WTC11 (cell line): ENCODE measurements around the gene CDH9. TPM values are rescaled to one million over a fixed set of nuclear protein-coding genes. Genes with fewer than 3 reads are reported as not detected.

Experiments used
- ATAC-seq: fragments of 200-7000 bp; cut with Tn5 transposase; 2 replicates; pipeline ENCODE4 v1.10.0; 2021; ENCODE audit warnings: mild to moderate bottlenecking, moderate library complexity
- CTCF ChIA-PET: fragments of 300-600 bp; sonication (Branson Sonifier 250); formaldehyde crosslinking; loops from one replicate; lab custom pipeline; 2021; ENCODE audit warnings: antibody characterized with exemption; lab: Charles Lee
- POLR2A ChIA-PET: fragments of 350-600 bp; sonication (Branson Sonifier 250); formaldehyde crosslinking; loops from one replicate; lab custom pipeline; 2021; ENCODE audit warnings: antibody characterized with exemption; lab: Charles Lee
- DNase-seq: peaks from one replicate; pipeline ENCODE4 v3.0.0; 2021; ENCODE audit warnings: low spot score
- H3K27ac Mint-ChIP-seq: 2 replicates; pipeline ENCODE4 v1.8.0; 2021; ENCODE audit warnings: mixed read lengths
- H3K27me3 Mint-ChIP-seq: 2 replicates; pipeline ENCODE4 v1.8.0; 2021; ENCODE audit warnings: low read depth, mild to moderate bottlenecking, moderate library complexity, mixed read lengths
- H3K36me3 Mint-ChIP-seq: 2 replicates; pipeline ENCODE4 v1.8.0; 2021; ENCODE audit warnings: mixed read lengths
- H3K4me1 Mint-ChIP-seq: 2 replicates; pipeline ENCODE4 v1.8.0; 2022; ENCODE audit warnings: mixed read lengths
- H3K4me3 Mint-ChIP-seq: 2 replicates; pipeline ENCODE4 v1.8.0; 2021; ENCODE audit warnings: mild to moderate bottlenecking, moderate library complexity, mixed read lengths
- H3K9me3 Mint-ChIP-seq: 2 replicates; pipeline ENCODE4 v1.8.0; 2021; ENCODE audit warnings: mixed read lengths
- ATF1 ChIP-seq: sonication (generic); formaldehyde crosslinking; IDR thresholded peaks from 2 replicates; pipeline ENCODE4 v1.8.1; 2023; ENCODE audit warnings: mild to moderate bottlenecking, moderate library complexity, missing genetic modification reagents
- ERG ChIP-seq: fragments of 250-450 bp; sonication (Bioruptor Pico); IDR thresholded peaks from 2 replicates; pipeline ENCODE4 v1.8.0; 2021; ENCODE audit warnings: mild to moderate bottlenecking
- ETV6 ChIP-seq: sonication (generic); formaldehyde crosslinking; IDR thresholded peaks from 2 replicates; pipeline ENCODE4 v1.8.1; 2022; ENCODE audit warnings: mild to moderate bottlenecking, missing genetic modification reagents
- HMGA2 ChIP-seq: fragments of 250-450 bp; sonication (Bioruptor Pico); IDR thresholded peaks from 2 replicates; pipeline ENCODE4 v1.4.0; 2021; ENCODE audit warnings: mild to moderate bottlenecking, moderate library complexity
- MXD4 ChIP-seq: fragments of 250-450 bp; sonication (Bioruptor Pico); IDR thresholded peaks from 2 replicates; pipeline ENCODE4 v1.8.0; 2021; ENCODE audit warnings: mild to moderate bottlenecking, moderate library complexity, borderline replicate concordance
- NFE2L1 ChIP-seq: sonication (generic); formaldehyde crosslinking; IDR thresholded peaks from 2 replicates; pipeline ENCODE4 v1.8.1; 2023; ENCODE audit warnings: missing genetic modification reagents
- NFYB ChIP-seq: sonication (generic); formaldehyde crosslinking; conservative IDR thresholded peaks from 2 replicates; pipeline ENCODE4 v1.8.0; 2022; ENCODE audit warnings: low read depth, missing genetic modification reagents
- NR2C2 ChIP-seq: sonication (generic); formaldehyde crosslinking; IDR thresholded peaks from 2 replicates; pipeline ENCODE4 v1.8.0; 2022; ENCODE audit warnings: mild to moderate bottlenecking, missing genetic modification reagents
- PRRX2 ChIP-seq: fragments of 250-450 bp; sonication (Bioruptor Pico); IDR thresholded peaks from 2 replicates; pipeline ENCODE4 v1.8.0; 2021; ENCODE audit warnings: mild to moderate bottlenecking
- SMAD3 ChIP-seq: sonication (generic); formaldehyde crosslinking; IDR thresholded peaks from 2 replicates; pipeline ENCODE4 v1.8.0; 2022; ENCODE audit warnings: missing genetic modification reagents, mild to moderate bottlenecking, borderline replicate concordance
- TCF7 ChIP-seq: sonication (generic); formaldehyde crosslinking; IDR thresholded peaks from 2 replicates; pipeline ENCODE4 v1.8.0; 2022; ENCODE audit warnings: mild to moderate bottlenecking, low read depth, missing genetic modification reagents, moderate library complexity
- USF1 ChIP-seq: sonication (generic); formaldehyde crosslinking; IDR thresholded peaks from 2 replicates; pipeline ENCODE4 v1.8.0; 2022; ENCODE audit warnings: mild to moderate bottlenecking, missing genetic modification reagents
- ZBTB21 ChIP-seq: sonication (generic); formaldehyde crosslinking; IDR thresholded peaks from 2 replicates; pipeline ENCODE4 v1.8.1; 2023; ENCODE audit warnings: mild to moderate bottlenecking, missing genetic modification reagents, borderline replicate concordance
- ZNF121 ChIP-seq: sonication (generic); formaldehyde crosslinking; IDR thresholded peaks from 2 replicates; pipeline ENCODE4 v1.8.0; 2023; ENCODE audit warnings: missing genetic modification reagents
- ZNF219 ChIP-seq: sonication (generic); formaldehyde crosslinking; IDR thresholded peaks from 2 replicates; pipeline ENCODE4 v1.8.0; 2023; ENCODE audit warnings: missing genetic modification reagents, mild to moderate bottlenecking, borderline replicate concordance
- ZNF416 ChIP-seq: fragments of 250-450 bp; sonication (Bioruptor Pico); IDR thresholded peaks from 2 replicates; pipeline ENCODE4 v1.9.0; 2021; ENCODE audit warnings: mild to moderate bottlenecking, inconsistent platforms
- ZNF425 ChIP-seq: fragments of 250-450 bp; sonication (Bioruptor Pico); conservative IDR thresholded peaks from 2 replicates; pipeline ENCODE4 v1.9.0; 2021; ENCODE audit warnings: mild to moderate bottlenecking
- ZNF671 ChIP-seq: fragments of 250-450 bp; sonication (Bioruptor Pico); IDR thresholded peaks from 2 replicates; pipeline ENCODE4 v1.8.0; 2021; ENCODE audit warnings: mild to moderate bottlenecking
- total RNA-seq: library from RNA; stranded (reverse); gene quantifications from 3 replicates; pipeline ENCODE4 v1.2.3, GENCODE V29; 2021
- TF ChIP-seq, protein P1 (sequence below): sonication (generic); formaldehyde crosslinking; IDR thresholded peaks from 2 replicates; pipeline ENCODE4 v1.8.1; 2023; ENCODE audit warnings: mild to moderate bottlenecking, missing genetic modification reagents, moderate library complexity
- TF ChIP-seq, protein P2 (sequence below): sonication (generic); formaldehyde crosslinking; IDR thresholded peaks from 2 replicates; pipeline ENCODE4 v1.8.0; 2023; ENCODE audit warnings: missing genetic modification reagents
- TF ChIP-seq, protein P3 (sequence below): sonication (generic); formaldehyde crosslinking; IDR thresholded peaks from 2 replicates; pipeline ENCODE4 v1.8.1; 2023; ENCODE audit warnings: mild to moderate bottlenecking, missing genetic modification reagents
- TF ChIP-seq, protein P4 (sequence below): sonication (generic); formaldehyde crosslinking; IDR thresholded peaks from 2 replicates; pipeline ENCODE4 v1.8.0; 2022; ENCODE audit warnings: mild to moderate bottlenecking, missing genetic modification reagents
- TF ChIP-seq, protein P5 (sequence below): sonication (generic); formaldehyde crosslinking; IDR thresholded peaks from 2 replicates; pipeline ENCODE4 v1.8.1; 2023; ENCODE audit warnings: mild to moderate bottlenecking, missing genetic modification reagents, moderate library complexity
- TF ChIP-seq, protein P6 (sequence below): sonication (generic); formaldehyde crosslinking; IDR thresholded peaks from 2 replicates; pipeline ENCODE4 v1.8.0; 2023; ENCODE audit warnings: mild to moderate bottlenecking, missing genetic modification reagents

Gene CDH9
- total RNA-seq, 1 experiment from 2014 or later = 0.48 TPM

GRCh38 chr5:26981750-26982149 lies 56.6 kb downstream of the CDH9 start (continued):
- TF ChIP-seq ZNF425 (no peak), ZNF671 (no peak), NR2C2 (CRISPR knock-in tag) (no peak), NFYB (CRISPR knock-in tag) (no peak), ZNF219 (CRISPR knock-in tag) (no peak), SMAD3 (no peak), HMGA2 (CRISPR knock-in tag) (no peak), PRRX2 (CRISPR knock-in tag) (no peak), MXD4 (CRISPR knock-in tag) (no peak), TCF7 (CRISPR knock-in tag) (no peak)
- TF ChIP-seq, protein P1, sequence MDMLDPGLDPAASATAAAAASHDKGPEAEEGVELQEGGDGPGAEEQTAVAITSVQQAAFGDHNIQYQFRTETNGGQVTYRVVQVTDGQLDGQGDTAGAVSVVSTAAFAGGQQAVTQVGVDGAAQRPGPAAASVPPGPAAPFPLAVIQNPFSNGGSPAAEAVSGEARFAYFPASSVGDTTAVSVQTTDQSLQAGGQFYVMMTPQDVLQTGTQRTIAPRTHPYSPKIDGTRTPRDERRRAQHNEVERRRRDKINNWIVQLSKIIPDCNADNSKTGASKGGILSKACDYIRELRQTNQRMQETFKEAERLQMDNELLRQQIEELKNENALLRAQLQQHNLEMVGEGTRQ = no peak
- TF ChIP-seq, protein P2, sequence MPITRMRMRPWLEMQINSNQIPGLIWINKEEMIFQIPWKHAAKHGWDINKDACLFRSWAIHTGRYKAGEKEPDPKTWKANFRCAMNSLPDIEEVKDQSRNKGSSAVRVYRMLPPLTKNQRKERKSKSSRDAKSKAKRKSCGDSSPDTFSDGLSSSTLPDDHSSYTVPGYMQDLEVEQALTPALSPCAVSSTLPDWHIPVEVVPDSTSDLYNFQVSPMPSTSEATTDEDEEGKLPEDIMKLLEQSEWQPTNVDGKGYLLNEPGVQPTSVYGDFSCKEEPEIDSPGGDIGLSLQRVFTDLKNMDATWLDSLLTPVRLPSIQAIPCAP = no peak
- TF ChIP-seq, protein P3, sequence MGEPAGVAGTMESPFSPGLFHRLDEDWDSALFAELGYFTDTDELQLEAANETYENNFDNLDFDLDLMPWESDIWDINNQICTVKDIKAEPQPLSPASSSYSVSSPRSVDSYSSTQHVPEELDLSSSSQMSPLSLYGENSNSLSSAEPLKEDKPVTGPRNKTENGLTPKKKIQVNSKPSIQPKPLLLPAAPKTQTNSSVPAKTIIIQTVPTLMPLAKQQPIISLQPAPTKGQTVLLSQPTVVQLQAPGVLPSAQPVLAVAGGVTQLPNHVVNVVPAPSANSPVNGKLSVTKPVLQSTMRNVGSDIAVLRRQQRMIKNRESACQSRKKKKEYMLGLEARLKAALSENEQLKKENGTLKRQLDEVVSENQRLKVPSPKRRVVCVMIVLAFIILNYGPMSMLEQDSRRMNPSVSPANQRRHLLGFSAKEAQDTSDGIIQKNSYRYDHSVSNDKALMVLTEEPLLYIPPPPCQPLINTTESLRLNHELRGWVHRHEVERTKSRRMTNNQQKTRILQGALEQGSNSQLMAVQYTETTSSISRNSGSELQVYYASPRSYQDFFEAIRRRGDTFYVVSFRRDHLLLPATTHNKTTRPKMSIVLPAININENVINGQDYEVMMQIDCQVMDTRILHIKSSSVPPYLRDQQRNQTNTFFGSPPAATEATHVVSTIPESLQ (CRISPR knock-in tag) = no peak
- TF ChIP-seq, protein P4, sequence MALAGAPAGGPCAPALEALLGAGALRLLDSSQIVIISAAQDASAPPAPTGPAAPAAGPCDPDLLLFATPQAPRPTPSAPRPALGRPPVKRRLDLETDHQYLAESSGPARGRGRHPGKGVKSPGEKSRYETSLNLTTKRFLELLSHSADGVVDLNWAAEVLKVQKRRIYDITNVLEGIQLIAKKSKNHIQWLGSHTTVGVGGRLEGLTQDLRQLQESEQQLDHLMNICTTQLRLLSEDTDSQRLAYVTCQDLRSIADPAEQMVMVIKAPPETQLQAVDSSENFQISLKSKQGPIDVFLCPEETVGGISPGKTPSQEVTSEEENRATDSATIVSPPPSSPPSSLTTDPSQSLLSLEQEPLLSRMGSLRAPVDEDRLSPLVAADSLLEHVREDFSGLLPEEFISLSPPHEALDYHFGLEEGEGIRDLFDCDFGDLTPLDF (CRISPR knock-in tag) = no peak
- TF ChIP-seq, all 79 proteins: peak for 0

GRCh38 chr5:26959290-26959689 lies 79.1 kb downstream of the CDH9 start:
- ChIA-PET CTCF (no interaction called here), POLR2A (no interaction called here)
- ATAC-seq = no peak
- Mint-ChIP-seq H3K27ac (no peak overlapping the region), H3K27me3 (no peaks in the 10 kb centered on the region), H3K4me1 (no peaks in the 10 kb centered on the region), H3K4me3 (no peak overlapping the region), H3K9me3 (peaks cover 22% of the 10 kb centered on the region), H3K36me3 (peaks cover 13% of the 10 kb centered on the region)
- DNase-seq = no peak
- TF ChIP-seq USF1 (CRISPR knock-in tag) (no peak), ETV6 (CRISPR knock-in tag) (no peak), SMAD3 (no peak), ZNF121 (CRISPR knock-in tag) (no peak), ERG (no peak), NFE2L1 (no peak), ATF1 (CRISPR knock-in tag) (no peak), ZBTB21 (CRISPR knock-in tag) (no peak), ZNF416 (CRISPR knock-in tag) (no peak), ZNF219 (CRISPR knock-in tag) (no peak)
- TF ChIP-seq, protein P5, sequence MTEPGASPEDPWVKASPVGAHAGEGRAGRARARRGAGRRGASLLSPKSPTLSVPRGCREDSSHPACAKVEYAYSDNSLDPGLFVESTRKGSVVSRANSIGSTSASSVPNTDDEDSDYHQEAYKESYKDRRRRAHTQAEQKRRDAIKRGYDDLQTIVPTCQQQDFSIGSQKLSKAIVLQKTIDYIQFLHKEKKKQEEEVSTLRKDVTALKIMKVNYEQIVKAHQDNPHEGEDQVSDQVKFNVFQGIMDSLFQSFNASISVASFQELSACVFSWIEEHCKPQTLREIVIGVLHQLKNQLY (CRISPR knock-in tag) = no peak
- TF ChIP-seq, protein P6, sequence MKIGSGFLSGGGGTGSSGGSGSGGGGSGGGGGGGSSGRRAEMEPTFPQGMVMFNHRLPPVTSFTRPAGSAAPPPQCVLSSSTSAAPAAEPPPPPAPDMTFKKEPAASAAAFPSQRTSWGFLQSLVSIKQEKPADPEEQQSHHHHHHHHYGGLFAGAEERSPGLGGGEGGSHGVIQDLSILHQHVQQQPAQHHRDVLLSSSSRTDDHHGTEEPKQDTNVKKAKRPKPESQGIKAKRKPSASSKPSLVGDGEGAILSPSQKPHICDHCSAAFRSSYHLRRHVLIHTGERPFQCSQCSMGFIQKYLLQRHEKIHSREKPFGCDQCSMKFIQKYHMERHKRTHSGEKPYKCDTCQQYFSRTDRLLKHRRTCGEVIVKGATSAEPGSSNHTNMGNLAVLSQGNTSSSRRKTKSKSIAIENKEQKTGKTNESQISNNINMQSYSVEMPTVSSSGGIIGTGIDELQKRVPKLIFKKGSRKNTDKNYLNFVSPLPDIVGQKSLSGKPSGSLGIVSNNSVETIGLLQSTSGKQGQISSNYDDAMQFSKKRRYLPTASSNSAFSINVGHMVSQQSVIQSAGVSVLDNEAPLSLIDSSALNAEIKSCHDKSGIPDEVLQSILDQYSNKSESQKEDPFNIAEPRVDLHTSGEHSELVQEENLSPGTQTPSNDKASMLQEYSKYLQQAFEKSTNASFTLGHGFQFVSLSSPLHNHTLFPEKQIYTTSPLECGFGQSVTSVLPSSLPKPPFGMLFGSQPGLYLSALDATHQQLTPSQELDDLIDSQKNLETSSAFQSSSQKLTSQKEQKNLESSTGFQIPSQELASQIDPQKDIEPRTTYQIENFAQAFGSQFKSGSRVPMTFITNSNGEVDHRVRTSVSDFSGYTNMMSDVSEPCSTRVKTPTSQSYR (CRISPR knock-in tag) = no peak
